ENCODE measurements around the gene FBXW10B. TPM values are rescaled to one million over a fixed set of nuclear protein-coding genes. Genes with fewer than 3 reads are reported as not detected.
"Not testable (repeated sequence)": the region's sequence is repeated elsewhere in the genome, so short reads cannot be mapped to it uniquely, and the experiment has no call there.

The FBXW10B gene
- total RNA-seq, 4 donors from 2014 or later = 4.7 to 28.0 (median 9.5) TPM

- Histone ChIP-seq H3K4me3 (no peak overlapping the region), H3K36me3 (peaks cover 0 to 10% (median 6%) of the 10 kb centered on the region in 3 donors), H3K27me3 (no peaks in the 10 kb centered on the region), H3K27ac (peak overlapping the region; percentile 61 to 83 (median 75)), H3K4me1 (peaks cover 18 to 57% (median 21%) of the 10 kb centered on the region in 3 donors), H3K9me3 (no peaks in the 10 kb centered on the region)
- no peak for DNase-seq
- TF ChIP-seq CTCF (IDR thresholded peaks at IDR 0.05) (no peak), POLR2A (IDR thresholded peaks at IDR 0.05) (no peak)
- intact Hi-C loops (cut with DNase I) = no loop called here
- WGBS, 2 donors = 86 to 94% methylated on average over 6 of the region's 6 CpGs
Measured at GRCh38 chr17:15659236-15659635, 39.7 kb upstream of the FBXW10B start.

- Histone ChIP-seq H3K27me3 (no peaks in the 10 kb centered on the region), H3K4me1 (peaks cover 18 to 57% (median 21%) of the 10 kb centered on the region in 3 donors), H3K9me3 (no peaks in the 10 kb centered on the region), H3K36me3 (peaks cover 0 to 6% (median 2%) of the 10 kb centered on the region in 3 donors), H3K27ac (peak overlapping the region; percentile 49 to 83 (median 75)), H3K4me3 (no peak overlapping the region)
- TF ChIP-seq POLR2A (IDR thresholded peaks at IDR 0.05) (no peak), CTCF (IDR thresholded peaks at IDR 0.05) (no peak)
- 59 to 72% methylated on average over 3 of the region's 3 CpGs for WGBS, 2 donors
- intact Hi-C loops (cut with DNase I) = no loop called here
- DNase-seq = no peak
Measured at GRCh38 chr17:15658296-15658695, 38.8 kb upstream of the FBXW10B start.

- Histone ChIP-seq H3K27me3 (no peaks in the 10 kb centered on the region), H3K4me1 (peaks cover 18 to 57% (median 21%) of the 10 kb centered on the region in 3 donors), H3K36me3 (peaks cover 0 to 6% (median 0%) of the 10 kb centered on the region in 3 donors), H3K9me3 (no peaks in the 10 kb centered on the region), H3K27ac (peak overlapping the region; percentile 49 to 83 (median 75)), H3K4me3 (no peak overlapping the region)
- TF ChIP-seq POLR2A (IDR thresholded peaks at IDR 0.05) = no peak
- TF ChIP-seq CTCF (IDR thresholded peaks at IDR 0.05) = no peak
- no peak for DNase-seq
- intact Hi-C loops (cut with DNase I) = no loop called here
Measured at GRCh38 chr17:15657868-15658267, 38.4 kb upstream of the FBXW10B start.

GRCh38 chr17:15654886-15655561 is 35.5 kb upstream of the FBXW10B start:
- intact Hi-C loops (cut with DNase I) = no loop called here

GRCh38 chr17:15654401-15654800 is 34.9 kb upstream of the FBXW10B start:
- H3K27me3 ChIP-seq; H3K9me3 ChIP-seq; H3K4me3 ChIP-seq; H3K36me3 ChIP-seq; DNase-seq; intact Hi-C loops (cut with DNase I): not testable (repeated sequence)
- WGBS, 2 donors = 87 to 88% methylated on average over 3 of the region's 3 CpGs
- H3K27ac ChIP-seq = peak overlapping the region in 3 of 4 donors; percentile 29 to 77 (median 53)
- peaks cover 13 to 79% (median 33%) of the 10 kb centered on the region in 3 donors for H3K4me1 ChIP-seq

More at GRCh38 chr17:15654886-15655561, 35.5 kb upstream of the FBXW10B start:
- 56 to 58% methylated on average over 3 of the region's 3 CpGs for WGBS, 2 donors
- DNase-seq = no peak
- peaks cover 16 to 79% (median 33%) of the 10 kb centered on the region in 3 donors for H3K4me1 ChIP-seq
- H3K27me3 ChIP-seq = no peaks in the 10 kb centered on the region
- peaks cover 0 to 6% (median 0%) of the 10 kb centered on the region in 3 donors for H3K36me3 ChIP-seq
- no peak overlapping the region for H3K4me3 ChIP-seq
- H3K9me3 ChIP-seq = no peaks in the 10 kb centered on the region
- peak overlapping the region in 3 of 4 donors; percentile 47 to 77 (median 53) for H3K27ac ChIP-seq
- no peak for TF ChIP-seq CTCF (IDR thresholded peaks at IDR 0.05)
- no peak for TF ChIP-seq POLR2A (IDR thresholded peaks at IDR 0.05)

All from esophagus squamous epithelium (tissue), 5 donors.